DND-41 (cell line): ENCODE results near the gene DCTN2.
A peak's percentile ranks its signal among the peaks of the same experiment; 100 is the strongest.

Source experiments
- ATAC-seq: fragments of 200-7000 bp; cut with Tn5 transposase; 3 replicates; pipeline ENCODE4 v1.9.1; 2021; ENCODE audit warnings: low read depth; ENCODE audit not compliant: insufficient read depth
- DNase-seq: peaks from one replicate; pipeline ENCODE4 v3.0.0-alpha.2; 2020
- H2AFZ ChIP-seq: 2 replicates; pipeline ENCODE4 v1.6.0; 2012; ENCODE audit warnings: low read depth, low read length
- H3K27ac ChIP-seq: 2 replicates; pipeline ENCODE4 v1.5.1; 2012; ENCODE audit warnings: low read length, inconsistent platforms
- H3K27me3 ChIP-seq: fragments of 200-600 bp; sonication (generic); 2 replicates; pipeline ENCODE4 v1.6.0; 2012; ENCODE audit warnings: low read length, mild to moderate bottlenecking, inconsistent platforms; ENCODE audit not compliant: insufficient read depth, poor library complexity
- H3K36me3 ChIP-seq: 2 replicates; pipeline ENCODE4 v1.5.1; 2012; ENCODE audit warnings: low read length, inconsistent platforms; ENCODE audit not compliant: insufficient read depth
- H3K4me1 ChIP-seq: 2 replicates; pipeline ENCODE4 v1.5.1; 2012; ENCODE audit warnings: mild to moderate bottlenecking, low read length; ENCODE audit not compliant: insufficient read depth
- H3K4me2 ChIP-seq: 2 replicates; pipeline ENCODE4 v1.6.0; 2012; ENCODE audit warnings: mild to moderate bottlenecking, moderate library complexity, low read length, inconsistent platforms; ENCODE audit not compliant: insufficient read depth
- H3K4me3 ChIP-seq, 2 experiments: fragments of 200-600 bp in 1 of 2; shearing (Covaris generic) in 1 of 2; 2 replicates each; pipeline ENCODE4 v1.5.1; 2012 to 2016; ENCODE audit warnings: inconsistent platforms in 2 of 2, low read length in 2 of 2, mild to moderate bottlenecking in 2 of 2, low read depth in 1 of 2, moderate library complexity in 1 of 2
- H3K79me2 ChIP-seq: 2 replicates; pipeline ENCODE4 v1.6.0; 2012; ENCODE audit warnings: low read length, inconsistent platforms; ENCODE audit not compliant: insufficient read depth
- H3K9ac ChIP-seq: 2 replicates; pipeline ENCODE4 v1.6.0; 2012; ENCODE audit warnings: low read depth, mild to moderate bottlenecking, inconsistent platforms, low read length, moderate library complexity
- H3K9me3 ChIP-seq: 2 replicates; pipeline ENCODE4 v1.5.1; 2012; ENCODE audit warnings: low read length, moderate library complexity, mild to moderate bottlenecking, inconsistent platforms; ENCODE audit not compliant: insufficient read depth, severe bottlenecking
- H4K20me1 ChIP-seq: 2 replicates; pipeline ENCODE4 v1.6.0; 2012; ENCODE audit warnings: low read length; ENCODE audit not compliant: insufficient read depth
- EZH2 ChIP-seq: IDR thresholded peaks from 3 replicates; pipeline ENCODE4 v1.6.1; 2012; ENCODE audit warnings: borderline replicate concordance, low read depth, mild to moderate bottlenecking, moderate library complexity, low read length, inconsistent platforms; ENCODE audit not compliant: severe bottlenecking
- TF ChIP-seq, protein P1 (sequence below): IDR thresholded peaks from 2 replicates; pipeline ENCODE4 v1.5.1; 2012; ENCODE audit warnings: borderline replicate concordance, low read length, moderate library complexity, mild to moderate bottlenecking; ENCODE audit not compliant: poor library complexity, severe bottlenecking; ENCODE audit errors: extremely low read depth

Gene DCTN2

DNA sequence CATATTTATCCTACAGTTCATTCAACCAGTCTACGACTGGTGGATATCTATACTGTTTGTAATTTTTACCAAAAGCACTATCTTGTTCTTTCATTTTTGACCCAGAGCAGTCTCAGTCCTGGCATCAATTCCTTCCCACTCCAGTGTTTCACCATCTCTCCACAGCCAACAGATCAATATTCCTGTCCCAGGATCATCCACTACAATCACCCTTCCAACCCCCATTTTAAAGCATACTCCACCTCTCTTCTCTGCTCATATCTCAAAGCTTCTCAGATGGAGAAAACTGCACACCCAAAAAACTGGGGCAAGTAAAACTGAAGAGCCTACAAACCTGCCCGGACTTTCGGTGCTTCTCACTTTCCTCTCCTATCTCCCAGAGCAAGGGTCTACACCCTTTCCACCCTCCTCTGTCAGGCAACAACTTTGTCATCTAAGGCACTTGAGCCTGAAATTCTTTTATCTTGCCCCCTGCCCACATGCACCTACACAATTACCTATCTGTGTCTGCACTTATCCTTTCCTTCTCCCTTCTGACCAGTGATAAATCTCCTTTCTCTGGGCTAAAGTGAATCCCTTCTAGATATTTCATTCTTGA, 39.9 kb upstream of the DCTN2 start:
- no peak overlapping the region for H3K27ac ChIP-seq
- peaks cover 25% of the 10 kb centered on the region for H3K4me1 ChIP-seq
- H4K20me1 ChIP-seq: no peaks in the 10 kb centered on the region
- peaks cover 15% of the 10 kb centered on the region for H3K79me2 ChIP-seq
- peaks cover 9% of the 10 kb centered on the region for H3K27me3 ChIP-seq
- H3K9ac ChIP-seq: no peak overlapping the region
- H3K9me3 ChIP-seq: no peaks in the 10 kb centered on the region
- no peak overlapping the region for H2AFZ ChIP-seq
- TF ChIP-seq, protein P1, sequence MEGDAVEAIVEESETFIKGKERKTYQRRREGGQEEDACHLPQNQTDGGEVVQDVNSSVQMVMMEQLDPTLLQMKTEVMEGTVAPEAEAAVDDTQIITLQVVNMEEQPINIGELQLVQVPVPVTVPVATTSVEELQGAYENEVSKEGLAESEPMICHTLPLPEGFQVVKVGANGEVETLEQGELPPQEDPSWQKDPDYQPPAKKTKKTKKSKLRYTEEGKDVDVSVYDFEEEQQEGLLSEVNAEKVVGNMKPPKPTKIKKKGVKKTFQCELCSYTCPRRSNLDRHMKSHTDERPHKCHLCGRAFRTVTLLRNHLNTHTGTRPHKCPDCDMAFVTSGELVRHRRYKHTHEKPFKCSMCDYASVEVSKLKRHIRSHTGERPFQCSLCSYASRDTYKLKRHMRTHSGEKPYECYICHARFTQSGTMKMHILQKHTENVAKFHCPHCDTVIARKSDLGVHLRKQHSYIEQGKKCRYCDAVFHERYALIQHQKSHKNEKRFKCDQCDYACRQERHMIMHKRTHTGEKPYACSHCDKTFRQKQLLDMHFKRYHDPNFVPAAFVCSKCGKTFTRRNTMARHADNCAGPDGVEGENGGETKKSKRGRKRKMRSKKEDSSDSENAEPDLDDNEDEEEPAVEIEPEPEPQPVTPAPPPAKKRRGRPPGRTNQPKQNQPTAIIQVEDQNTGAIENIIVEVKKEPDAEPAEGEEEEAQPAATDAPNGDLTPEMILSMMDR: no peak
- no peak for TF ChIP-seq EZH2
- DNase-seq (no peak), ATAC-seq (no peak)
- no peak overlapping the region for H3K4me2 ChIP-seq
- no peaks in the 10 kb centered on the region for H3K36me3 ChIP-seq
- no peak overlapping the region for H3K4me3 ChIP-seq

DNA sequence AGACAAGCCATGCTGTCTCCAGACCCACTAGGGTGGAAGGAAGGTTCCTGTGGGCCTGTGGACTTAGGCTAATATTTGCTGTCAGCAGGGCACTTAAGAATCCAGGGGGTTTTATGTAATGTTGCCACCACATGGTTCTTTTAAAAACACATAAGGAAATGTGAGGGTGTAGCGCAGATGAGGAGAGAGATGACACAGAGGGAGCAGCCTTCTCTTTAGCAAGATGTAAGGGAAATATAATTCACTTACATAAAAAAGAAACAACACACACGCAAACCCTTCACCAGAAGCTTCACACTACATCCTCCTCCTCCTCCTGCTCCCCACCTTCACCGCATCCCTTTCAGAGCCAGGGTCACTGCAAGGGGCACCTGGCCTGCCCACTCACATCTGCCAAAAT, 39.1 kb upstream of the DCTN2 start:
- Histone ChIP-seq H3K4me1 (peaks cover 17% of the 10 kb centered on the region), H3K4me2 (no peak overlapping the region), H3K9ac (no peak overlapping the region), H3K36me3 (no peaks in the 10 kb centered on the region), H3K9me3 (no peaks in the 10 kb centered on the region), H3K79me2 (peaks cover 8% of the 10 kb centered on the region), H3K4me3 (no peak overlapping the region), H3K27me3 (peaks cover 13% of the 10 kb centered on the region), H2AFZ (no peak overlapping the region), H3K27ac (no peak overlapping the region), H4K20me1 (no peaks in the 10 kb centered on the region)
- TF ChIP-seq, protein P1: no peak
- TF ChIP-seq EZH2: no peak
- DNase-seq (no peak), ATAC-seq (no peak)

DNA sequence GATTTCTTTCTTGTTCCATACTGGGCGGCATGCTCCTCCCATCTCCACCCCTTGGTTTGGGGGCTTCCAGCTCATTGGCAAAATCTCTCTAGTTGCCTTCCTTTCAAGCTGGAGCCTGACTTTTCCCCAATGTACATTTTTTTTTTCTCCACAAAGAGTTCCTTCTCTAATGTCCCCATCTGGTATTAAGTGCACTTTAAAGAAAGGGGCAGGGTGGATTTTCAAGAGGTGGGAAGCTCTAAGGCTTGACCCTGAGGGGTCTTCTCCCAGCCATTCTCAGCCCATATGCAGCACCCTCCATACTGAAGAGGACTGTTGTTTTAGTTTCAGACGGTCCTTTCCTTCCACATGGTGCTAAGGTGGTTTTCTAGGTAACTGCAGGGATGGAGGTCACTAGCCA, 38.2 kb upstream of the DCTN2 start:
- H3K4me2 ChIP-seq: no peak overlapping the region
- TF ChIP-seq EZH2: no peak
- TF ChIP-seq, protein P1: no peak
- no peaks in the 10 kb centered on the region for H3K9me3 ChIP-seq
- ATAC-seq: no peak
- no peak overlapping the region for H3K27ac ChIP-seq
- H3K36me3 ChIP-seq: no peaks in the 10 kb centered on the region
- DNase-seq: no peak
- no peak overlapping the region for H3K4me3 ChIP-seq
- no peak overlapping the region for H2AFZ ChIP-seq
- no peaks in the 10 kb centered on the region for H3K79me2 ChIP-seq
- peaks cover 7% of the 10 kb centered on the region for H3K4me1 ChIP-seq
- peaks cover 13% of the 10 kb centered on the region for H3K27me3 ChIP-seq
- H4K20me1 ChIP-seq: no peaks in the 10 kb centered on the region
- H3K9ac ChIP-seq: no peak overlapping the region

DNA sequence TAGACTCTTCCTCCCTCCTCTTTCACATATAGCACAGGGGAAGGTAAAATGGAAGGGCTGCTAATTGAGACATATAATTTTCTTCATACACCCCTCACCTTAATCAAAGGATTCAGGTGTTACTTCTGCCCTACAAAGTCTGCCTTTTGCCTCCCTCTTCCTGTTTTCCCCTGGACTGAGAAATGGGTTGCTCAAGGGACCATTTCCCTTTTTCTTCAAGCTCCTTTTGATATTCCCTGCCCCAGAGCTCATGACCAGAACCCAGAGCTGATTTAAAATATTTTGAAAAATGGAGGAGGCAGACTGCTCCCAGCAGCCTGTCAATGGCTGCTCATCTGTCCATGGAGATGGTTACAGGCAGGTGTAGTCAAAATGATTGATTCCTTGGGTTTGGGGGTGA, 37.7 kb upstream of the DCTN2 start:
- Histone ChIP-seq H3K27ac (no peak overlapping the region), H4K20me1 (no peaks in the 10 kb centered on the region), H2AFZ (0 out of 2 replicates have a peak overlapping the region, but pooled peaks have one; percentile 11), H3K4me2 (no peak overlapping the region), H3K4me3 (no peak overlapping the region), H3K9ac (no peak overlapping the region), H3K9me3 (no peaks in the 10 kb centered on the region), H3K36me3 (no peaks in the 10 kb centered on the region), H3K27me3 (peaks cover 13% of the 10 kb centered on the region), H3K4me1 (peaks cover 5% of the 10 kb centered on the region), H3K79me2 (no peaks in the 10 kb centered on the region)
- DNase-seq (no peak), ATAC-seq (no peak)
- TF ChIP-seq, protein P1: no peak
- TF ChIP-seq EZH2: no peak
